ENCODE results near the gene KCTD19.

GRCh38 chr16:67370661-67371060 lies 44.1 kb upstream of the KCTD19 start:
- TF ChIP-seq CTCF (conservative IDR thresholded peaks at IDR 0.05): no peak
- no peak for TF ChIP-seq EZH2 (IDR thresholded peaks at IDR 0.05; ENCODE audit: low read depth)

Data from PC-9 (cell line).